Keratinocyte (primary cell): Measurements from ENCODE around the gene NLRC3.

ENCODE experiments used
- EZH2 ChIP-seq: IDR thresholded peaks from one replicate; pipeline ENCODE4 v1.6.1; 2012; ENCODE audit warnings: inconsistent platforms, mild to moderate bottlenecking, low read length, moderate library complexity
- TF ChIP-seq, protein P1 (sequence below), 3 experiments: IDR thresholded peaks in 1 of 3; conservative IDR thresholded peaks in 1 of 3; optimal IDR thresholded peaks in 1 of 3; 2 replicates in 2 of 3; 3 replicates in 1 of 3; pipeline versions ENCODE3 to v1.5.1; 2011; ENCODE audit warnings: low read length in 3 of 3, mild to moderate bottlenecking in 3 of 3, moderate library complexity in 2 of 3, control low read depth in 1 of 3, inconsistent platforms in 1 of 3; ENCODE audit not compliant: insufficient read depth in 2 of 3; ENCODE audit errors: extremely low read depth in 1 of 3

GRCh38 chr16:3534126-3534525, 43.1 kb downstream of the NLRC3 start:
- TF ChIP-seq, protein P1, sequence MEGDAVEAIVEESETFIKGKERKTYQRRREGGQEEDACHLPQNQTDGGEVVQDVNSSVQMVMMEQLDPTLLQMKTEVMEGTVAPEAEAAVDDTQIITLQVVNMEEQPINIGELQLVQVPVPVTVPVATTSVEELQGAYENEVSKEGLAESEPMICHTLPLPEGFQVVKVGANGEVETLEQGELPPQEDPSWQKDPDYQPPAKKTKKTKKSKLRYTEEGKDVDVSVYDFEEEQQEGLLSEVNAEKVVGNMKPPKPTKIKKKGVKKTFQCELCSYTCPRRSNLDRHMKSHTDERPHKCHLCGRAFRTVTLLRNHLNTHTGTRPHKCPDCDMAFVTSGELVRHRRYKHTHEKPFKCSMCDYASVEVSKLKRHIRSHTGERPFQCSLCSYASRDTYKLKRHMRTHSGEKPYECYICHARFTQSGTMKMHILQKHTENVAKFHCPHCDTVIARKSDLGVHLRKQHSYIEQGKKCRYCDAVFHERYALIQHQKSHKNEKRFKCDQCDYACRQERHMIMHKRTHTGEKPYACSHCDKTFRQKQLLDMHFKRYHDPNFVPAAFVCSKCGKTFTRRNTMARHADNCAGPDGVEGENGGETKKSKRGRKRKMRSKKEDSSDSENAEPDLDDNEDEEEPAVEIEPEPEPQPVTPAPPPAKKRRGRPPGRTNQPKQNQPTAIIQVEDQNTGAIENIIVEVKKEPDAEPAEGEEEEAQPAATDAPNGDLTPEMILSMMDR (optimal IDR thresholded peaks at IDR 0.05 in 1 of 3, IDR thresholded peaks at IDR 0.05 in 1 of 3, conservative IDR thresholded peaks at IDR 0.05 in 1 of 3; ENCODE audit: extremely low read depth in 1 of 3, insufficient read depth in 2 of 3, low read length in 3 of 3), result no peak
- no peak for TF ChIP-seq EZH2
